Transverse colon (tissue), 4 donors: ENCODE measurements around the gene NCOA3. TPM values are rescaled to one million over a fixed set of nuclear protein-coding genes. Genes with fewer than 3 reads are reported as not detected.
"Not testable (repeated sequence)": the region's sequence is repeated elsewhere in the genome, so short reads cannot be mapped to it uniquely, and the experiment has no call there.

Source experiments
- DNase-seq: peaks from one replicate; pipeline ENCODE4 v3.0.0-alpha.2; 2019
- H3K27ac ChIP-seq, 4 donors: fragments of 200-600 bp; sonication (generic); 2 replicates each; pipeline ENCODE4 v1.5.1; 2016 to 2018; ENCODE audit warnings: inconsistent platforms in 4 of 4
- H3K27me3 ChIP-seq: fragments of 200-600 bp; sonication (generic); 2 replicates; pipeline ENCODE4 v1.5.1; 2017; ENCODE audit warnings: inconsistent platforms
- H3K36me3 ChIP-seq, 4 donors: fragments of 200-600 bp; sonication (generic); 2 replicates each; pipeline ENCODE4 v1.5.1; 2017 to 2019; ENCODE audit warnings: inconsistent platforms in 4 of 4
- H3K4me1 ChIP-seq, 4 donors: fragments of 200-600 bp; sonication (generic); 2 replicates each; pipeline ENCODE4 v1.5.1; 2017 to 2020; ENCODE audit warnings: inconsistent platforms in 4 of 4
- H3K4me3 ChIP-seq, 4 donors: fragments of 200-600 bp; sonication (generic); 1 replicate in 1 of 4; 2 replicates in 3 of 4; pipeline versions ENCODE4 v1.5.1 to v1.6.1; 2017 to 2019; ENCODE audit warnings: inconsistent platforms in 4 of 4
- H3K9me3 ChIP-seq, 2 donors: fragments of 200-600 bp; sonication (generic); 2 replicates each; pipeline ENCODE4 v1.5.1; 2017 to 2019; ENCODE audit warnings: inconsistent platforms in 2 of 2
- EP300 ChIP-seq: sonication (generic); formaldehyde crosslinking; IDR thresholded peaks from one replicate; pipeline ENCODE4 v1.6.1; 2017; ENCODE audit warnings: antibody characterized with exemption, low read depth
- POLR2A ChIP-seq: fragments of 450-650 bp; IDR thresholded peaks from one replicate; pipeline ENCODE4 v1.6.1; 2016; ENCODE audit warnings: antibody characterized with exemption, mild to moderate bottlenecking, moderate library complexity
- POLR2AphosphoS5 ChIP-seq, 3 donors: sonication (generic); formaldehyde crosslinking; IDR thresholded peaks; one replicate each; pipeline ENCODE4 v1.6.1; 2016; ENCODE audit warnings: antibody characterized with exemption in 3 of 3
- WGBS, 2 donors: methylation state at CpG; one replicate each; pipeline ENCODE4 v1.1.5; 2018; ENCODE audit warnings: low coverage in 1 of 2; 5-methylcytosine and 5-hydroxymethylcytosine counted together
- in situ Hi-C, 4 donors: fragments of 200-750 bp; cut with MboI; loops; one replicate each; pipeline versions ENCODE4 v1.15.0 to v1.15.1; 2017; ENCODE audit warnings: low sequenced_read_pairs in 3 of 4, low pct_ligation_motif_present in 1 of 4, low pct_unique_long_range_greater_than_20kb in 1 of 4
- intact Hi-C: fragments of 100-400 bp; cut with DNase I; formaldehyde crosslinking; loops from one replicate; pipeline ENCODE4 v1.15.1; 2023; ENCODE audit warnings: low total_unique reads
- total RNA-seq, 4 donors: library from RNA; depleted of rRNA; stranded (reverse); fragments of >200 nt; gene quantifications; one replicate each; pipeline ENCODE4 v1.1.0, GENCODE V29; 2016
- TF ChIP-seq, protein P1 (sequence below), 5 experiments: fragments of 200-600 bp in 3 of 5; fragments of 450-650 bp in 2 of 5; sonication (generic) in 3 of 5; IDR thresholded peaks; 1 replicate in 2 of 5; 2 replicates in 3 of 5; pipeline ENCODE4 v1.5.1; 2016 to 2017; ENCODE audit warnings: antibody characterized with exemption in 5 of 5, inconsistent platforms in 3 of 5, mild to moderate bottlenecking in 2 of 5, moderate library complexity in 1 of 5

The NCOA3 gene
- total RNA-seq, 4 donors from 2014 or later: 9.2 to 39.1 (median 22.3) TPM

- H3K27ac ChIP-seq: no peak overlapping the region
- no peak overlapping the region for H3K4me3 ChIP-seq
- no peaks in the 10 kb centered on the region for H3K36me3 ChIP-seq
- peaks cover 11 to 38% (median 15%) of the 10 kb centered on the region in 4 donors for H3K4me1 ChIP-seq
- no peaks in the 10 kb centered on the region for H3K9me3 ChIP-seq
- intact Hi-C loops: loop anchor here (10.0 kb wide), 1 partner anchor 118 kb away; no protein-coding TSS in a partner anchor
- 38 to 70% methylated on average over 1 to 2 of the region's 2 CpGs for WGBS, 2 donors
- no peak for DNase-seq
- H3K27me3 ChIP-seq: no peaks in the 10 kb centered on the region
- TF ChIP-seq, protein P1, sequence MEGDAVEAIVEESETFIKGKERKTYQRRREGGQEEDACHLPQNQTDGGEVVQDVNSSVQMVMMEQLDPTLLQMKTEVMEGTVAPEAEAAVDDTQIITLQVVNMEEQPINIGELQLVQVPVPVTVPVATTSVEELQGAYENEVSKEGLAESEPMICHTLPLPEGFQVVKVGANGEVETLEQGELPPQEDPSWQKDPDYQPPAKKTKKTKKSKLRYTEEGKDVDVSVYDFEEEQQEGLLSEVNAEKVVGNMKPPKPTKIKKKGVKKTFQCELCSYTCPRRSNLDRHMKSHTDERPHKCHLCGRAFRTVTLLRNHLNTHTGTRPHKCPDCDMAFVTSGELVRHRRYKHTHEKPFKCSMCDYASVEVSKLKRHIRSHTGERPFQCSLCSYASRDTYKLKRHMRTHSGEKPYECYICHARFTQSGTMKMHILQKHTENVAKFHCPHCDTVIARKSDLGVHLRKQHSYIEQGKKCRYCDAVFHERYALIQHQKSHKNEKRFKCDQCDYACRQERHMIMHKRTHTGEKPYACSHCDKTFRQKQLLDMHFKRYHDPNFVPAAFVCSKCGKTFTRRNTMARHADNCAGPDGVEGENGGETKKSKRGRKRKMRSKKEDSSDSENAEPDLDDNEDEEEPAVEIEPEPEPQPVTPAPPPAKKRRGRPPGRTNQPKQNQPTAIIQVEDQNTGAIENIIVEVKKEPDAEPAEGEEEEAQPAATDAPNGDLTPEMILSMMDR (IDR thresholded peaks at IDR 0.05): no peak
- TF ChIP-seq POLR2A (no peak), POLR2AphosphoS5 (IDR thresholded peaks at IDR 0.05) (no peak), EP300 (no peak)
- in situ Hi-C loops: no loop called here
Observed at GRCh38 chr20:47506850-47507249, 5.2 kb downstream of the NCOA3 start.

DNA sequence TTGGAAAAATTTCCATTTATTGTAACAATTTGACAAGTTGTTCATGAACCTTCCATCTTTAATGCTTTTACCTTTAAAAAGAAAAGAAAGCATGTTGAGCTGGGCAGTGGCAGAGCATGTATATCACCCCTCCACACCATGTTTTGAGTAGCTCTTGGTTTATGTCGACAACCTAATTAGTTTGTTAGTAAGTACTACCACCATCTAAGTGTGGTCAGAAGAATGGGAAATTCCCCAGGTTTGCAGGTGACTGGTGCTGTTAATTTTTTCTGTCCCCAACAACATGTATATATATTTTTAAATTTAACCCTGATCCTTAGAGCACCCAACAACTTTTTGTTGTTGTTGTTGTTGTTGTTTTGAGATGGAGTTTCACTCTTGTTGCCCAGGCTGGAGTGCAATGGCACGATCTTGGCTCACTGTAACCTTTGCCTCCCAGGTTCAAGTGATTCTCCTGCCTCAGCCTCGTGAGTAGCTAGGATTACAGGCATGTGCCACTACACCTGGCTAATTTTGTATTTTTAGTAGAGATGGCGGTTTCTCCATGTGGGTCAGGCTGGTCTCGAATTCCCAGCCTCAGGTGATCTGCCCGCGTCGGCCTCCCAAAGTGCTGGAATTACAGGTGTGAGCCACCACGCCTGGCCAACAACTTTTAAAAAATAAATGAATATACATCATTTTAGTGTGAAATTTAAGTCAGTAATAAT is 5.7 kb downstream of the NCOA3 start:
- WGBS, 2 donors: 86 to 93% methylated on average over 8 to 9 of the region's 9 CpGs
- H3K4me3 ChIP-seq, H3K27ac ChIP-seq, H3K36me3 ChIP-seq, H3K9me3 ChIP-seq, DNase-seq, H3K27me3 ChIP-seq, in situ Hi-C loops: not testable (repeated sequence)
- intact Hi-C loops: loop anchor here (10.0 kb wide), 1 partner anchor 117 kb away; no protein-coding TSS in a partner anchor
- peaks cover 11 to 38% (median 15%) of the 10 kb centered on the region in 4 donors for H3K4me1 ChIP-seq

GRCh38 chr20:47508278-47508677 is 6.6 kb downstream of the NCOA3 start:
- in situ Hi-C loops: no loop called here
- intact Hi-C loops: loop anchor here (10.0 kb wide), 1 partner anchor 117 kb away; no protein-coding TSS in a partner anchor
- no peak overlapping the region for H3K27ac ChIP-seq

GRCh38 chr20:47509104-47509661 is 7.5 kb downstream of the NCOA3 start:
- no peak overlapping the region for H3K27ac ChIP-seq
- no peaks in the 10 kb centered on the region for H3K27me3 ChIP-seq
- intact Hi-C loops (loop anchor here (10.0 kb wide), 1 partner anchor 116 kb away; no protein-coding TSS in a partner anchor), in situ Hi-C loops (no loop called here)
- no peak for DNase-seq
- no peak overlapping the region for H3K4me3 ChIP-seq
- TF ChIP-seq, protein P1 (IDR thresholded peaks at IDR 0.05): no peak
- TF ChIP-seq POLR2AphosphoS5 (IDR thresholded peaks at IDR 0.05): no peak
- H3K36me3 ChIP-seq: no peaks in the 10 kb centered on the region
- 85 to 89% methylated on average over 5 to 6 of the region's 6 CpGs for WGBS, 2 donors
- no peaks in the 10 kb centered on the region for H3K9me3 ChIP-seq
- H3K4me1 ChIP-seq: peaks cover 5 to 31% (median 7%) of the 10 kb centered on the region in 4 donors

More at GRCh38 chr20:47508278-47508677, 6.6 kb downstream of the NCOA3 start:
- TF ChIP-seq EP300 (no peak), POLR2AphosphoS5 (IDR thresholded peaks at IDR 0.05) (no peak), POLR2A (no peak)
- TF ChIP-seq, protein P1 (IDR thresholded peaks at IDR 0.05): no peak
- no peak for DNase-seq
- Histone ChIP-seq H3K27me3 (no peaks in the 10 kb centered on the region), H3K36me3 (no peaks in the 10 kb centered on the region), H3K9me3 (no peaks in the 10 kb centered on the region), H3K4me3 (no peak overlapping the region), H3K4me1 (peaks cover 11 to 38% (median 16%) of the 10 kb centered on the region in 4 donors)
